HG03565 (cell line): ENCODE data around the gene VEGFD.
A peak's percentile ranks its signal among the peaks of the same experiment; 100 is the strongest.

Experiments
- ATAC-seq: cut with Tn5 transposase; IDR thresholded peaks from one replicate; pipeline ENCODE4 v1.9.1; 2021; ENCODE audit warnings: mild to moderate bottlenecking, moderate library complexity; ENCODE audit not compliant: unreplicated experiment

Gene VEGFD

DNA sequence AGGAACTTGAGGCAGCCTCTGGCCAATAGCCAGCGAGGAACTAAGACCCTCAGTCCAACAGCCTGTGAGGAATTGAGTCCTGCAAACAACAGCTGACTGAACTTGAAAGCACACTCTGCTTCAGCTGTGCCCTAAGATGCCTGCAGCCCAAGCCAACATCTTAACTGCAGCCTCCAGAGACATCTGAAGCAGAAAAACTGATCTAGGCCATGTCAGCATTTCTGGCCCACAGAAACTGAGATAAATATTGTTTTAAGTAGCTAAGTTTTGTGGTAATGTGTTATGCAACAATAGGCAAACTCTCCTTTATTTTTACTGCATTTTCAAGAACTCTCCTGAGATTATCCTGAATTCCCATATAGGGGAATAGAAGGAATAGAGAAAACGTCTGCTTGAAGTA, 24.5 kb downstream of the VEGFD start:
- no peak for ATAC-seq

DNA sequence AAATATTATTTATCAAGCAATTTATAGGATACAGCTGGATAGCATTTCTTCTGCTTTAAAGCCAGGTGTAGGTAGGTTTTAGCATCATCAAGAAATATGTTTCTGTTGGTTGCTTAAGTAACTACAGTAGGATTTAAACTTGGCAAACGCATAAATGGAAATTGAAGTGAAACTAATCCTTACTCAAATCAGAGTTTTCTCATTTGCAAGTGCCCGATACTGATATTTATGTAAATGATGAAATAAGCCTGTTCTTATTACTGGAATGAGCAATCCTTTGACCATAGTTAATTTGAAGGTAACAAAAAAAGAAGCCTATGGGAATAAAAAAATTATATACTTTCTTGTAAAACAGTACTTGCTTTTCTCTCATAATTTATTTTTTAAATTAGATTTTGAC, 25.7 kb downstream of the VEGFD start:
- ATAC-seq: no peak

- no peak for ATAC-seq
Measured at GRCh38 chrX:15356444-15356843, 27.8 kb downstream of the VEGFD start.

GRCh38 chrX:15350329-15350996, 33.8 kb downstream of the VEGFD start:
- no peak for ATAC-seq

GRCh38 chrX:15349046-15349445, 35.2 kb downstream of the VEGFD start:
- no peak for ATAC-seq

DNA sequence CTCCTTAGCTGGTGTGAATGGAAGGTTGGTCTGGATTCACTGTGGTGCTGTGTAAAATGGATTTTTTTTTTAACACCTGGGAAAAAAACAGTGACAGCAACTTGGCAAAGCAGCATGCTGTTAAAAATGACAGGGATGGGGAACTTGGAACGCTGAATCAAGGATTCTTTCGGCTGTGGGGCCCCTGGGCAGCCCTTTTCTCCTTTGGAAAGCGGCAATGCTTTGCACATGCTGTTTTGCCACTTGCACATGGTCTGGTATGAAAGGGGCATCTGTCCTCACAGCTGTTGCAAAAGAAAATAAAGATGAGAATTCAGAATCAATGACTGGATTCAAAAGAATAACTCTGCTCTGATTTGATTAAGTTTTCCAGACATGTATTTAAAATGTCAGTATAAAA, 38.2 kb downstream of the VEGFD start:
- ATAC-seq: no peak

DNA sequence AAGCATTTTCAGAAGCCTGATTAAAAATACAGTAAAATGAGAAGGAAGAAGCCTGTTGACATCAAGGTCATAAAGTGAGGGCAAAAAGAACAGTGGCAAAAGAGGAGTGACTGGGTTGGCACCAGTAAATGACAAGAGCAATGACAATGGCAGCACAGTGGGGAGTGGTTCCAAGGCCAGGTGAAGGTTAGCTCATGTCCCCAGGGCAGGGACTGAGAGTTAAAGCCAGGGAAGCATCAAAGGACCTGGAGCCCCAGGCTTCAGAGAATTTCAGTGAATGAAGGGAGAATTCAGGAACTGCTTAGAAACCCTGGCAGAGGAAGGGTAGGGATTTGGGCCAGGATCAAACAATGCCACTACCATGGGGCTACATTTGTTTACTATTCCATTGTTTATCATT, 40.1 kb downstream of the VEGFD start:
- ATAC-seq: no peak

GRCh38 chrX:15343075-15343476, 41.1 kb downstream of the VEGFD start:
- ATAC-seq: no peak

GRCh38 chrX:15340867-15341266, 43.3 kb downstream of the VEGFD start:
- no peak for ATAC-seq

- no peak for ATAC-seq
Measured at GRCh38 chrX:15336023-15336413, 48.2 kb downstream of the VEGFD start.

DNA sequence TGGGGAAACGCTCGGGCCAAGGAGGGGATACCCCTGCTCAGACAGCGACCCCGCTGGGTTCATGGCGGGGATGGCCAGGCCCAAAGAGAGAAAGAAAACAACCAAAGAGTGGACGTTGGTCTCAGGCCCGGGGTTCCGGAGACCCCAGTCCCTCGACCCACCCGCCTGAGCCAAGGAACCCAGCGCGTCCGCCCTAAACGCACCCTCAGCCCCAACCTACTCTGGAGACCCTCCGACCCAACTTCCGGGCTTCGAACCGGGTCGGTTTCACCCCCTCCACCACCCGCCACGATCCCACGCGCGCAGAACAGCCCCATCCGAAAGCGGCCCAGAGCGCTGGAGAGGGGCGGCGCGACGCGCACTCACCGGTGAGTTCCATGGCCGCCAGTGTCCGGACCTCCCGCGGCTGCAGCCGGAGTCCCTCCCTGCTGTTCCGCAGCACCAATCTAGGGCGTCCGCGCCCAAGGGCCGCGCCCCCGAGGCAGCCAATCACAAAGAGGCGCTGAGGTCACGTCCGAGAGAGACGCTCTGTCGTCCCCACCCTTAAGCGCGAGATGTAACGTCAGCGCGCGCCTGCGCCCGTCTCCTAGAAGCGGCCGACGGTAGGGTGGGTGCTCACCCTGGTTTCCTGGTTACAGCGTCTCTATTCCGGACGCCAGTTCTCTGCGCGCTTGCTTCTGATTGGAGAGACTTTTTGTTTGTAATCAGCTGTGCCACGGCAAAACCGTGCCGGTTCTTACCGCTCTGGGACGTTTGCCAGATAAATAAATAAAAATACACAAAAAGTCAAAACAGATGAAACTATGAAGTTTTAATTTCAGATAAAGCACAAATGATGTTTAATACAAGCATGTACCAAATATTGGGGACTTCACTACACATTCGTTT, 48.8 kb downstream of the VEGFD start, which contains the start of gene PIGA:
TSS of gene PIGA (minus strand) at position 389 of the 888 bp plus-strand sequence. CDS start 3,593 bp downstream, outside the sequence.
- ATAC-seq: peak; percentile 96

- ATAC-seq: no peak
Measured at GRCh38 chrX:15334561-15334960, 49.7 kb downstream of the VEGFD start.

DNA sequence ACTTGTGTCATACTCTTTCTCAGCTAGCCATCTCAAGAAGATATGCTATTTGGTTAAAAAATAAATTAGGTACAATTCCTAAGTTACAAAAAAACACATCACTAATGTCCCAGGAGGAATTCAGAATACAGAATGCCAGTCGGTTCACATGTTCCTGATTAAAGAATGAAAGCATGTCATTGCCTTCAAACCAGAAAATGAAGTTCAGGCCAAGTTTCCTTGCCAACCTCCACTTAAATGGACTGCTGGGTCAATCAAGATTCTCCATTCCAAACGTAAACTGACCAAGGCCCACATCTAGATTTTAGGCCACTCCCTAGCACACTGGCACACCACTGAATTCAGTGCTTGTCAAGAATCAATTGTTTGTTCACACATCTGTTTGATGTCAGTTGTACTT, 55.4 kb downstream of the VEGFD start:
- ATAC-seq: no peak

- ATAC-seq: no peak
Measured at GRCh38 chrX:15328131-15328530, 56.1 kb downstream of the VEGFD start.

GRCh38 chrX:15322472-15322871, 61.7 kb downstream of the VEGFD start:
- ATAC-seq: no peak

GRCh38 chrX:15322072-15322471, 62.1 kb downstream of the VEGFD start:
- ATAC-seq: no peak

DNA sequence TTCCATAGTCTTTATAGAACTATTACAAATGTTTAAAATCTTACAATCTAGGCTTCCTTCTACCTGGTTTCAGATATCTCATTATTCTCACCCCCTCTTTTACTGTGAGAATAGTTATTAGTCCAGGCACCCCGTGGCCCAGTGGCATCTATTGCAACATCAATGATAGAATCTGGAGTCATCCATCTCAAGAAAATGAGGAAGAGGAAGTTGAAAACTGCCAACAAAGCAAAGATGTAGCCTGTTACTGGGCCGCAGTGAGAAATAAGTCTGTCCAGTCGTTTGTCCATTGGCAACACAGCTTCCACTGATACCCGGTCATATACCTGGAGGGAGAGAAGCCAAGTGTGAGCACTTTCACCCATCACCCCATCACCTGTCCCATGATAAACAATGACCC, 62.8 kb downstream of the VEGFD start:
- ATAC-seq: no peak

DNA sequence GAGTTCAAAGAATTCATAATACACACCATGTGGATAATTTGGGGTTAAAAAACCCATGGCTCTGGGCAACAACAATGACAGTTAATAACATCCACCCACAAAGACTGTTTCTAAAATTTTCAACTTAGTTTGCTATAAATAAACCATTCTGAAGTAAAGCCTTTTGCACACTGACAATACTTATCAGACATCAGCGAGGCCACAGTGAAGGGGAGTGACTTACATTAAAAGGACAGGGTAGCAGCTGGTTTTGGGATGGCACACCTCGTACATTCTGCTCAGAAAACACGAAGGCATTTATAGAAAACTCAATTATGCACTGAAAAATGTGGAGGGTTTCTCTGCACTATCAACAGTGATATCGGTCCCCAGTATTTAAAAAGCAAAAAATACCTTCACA, 63.9 kb downstream of the VEGFD start:
- ATAC-seq: no peak

DNA sequence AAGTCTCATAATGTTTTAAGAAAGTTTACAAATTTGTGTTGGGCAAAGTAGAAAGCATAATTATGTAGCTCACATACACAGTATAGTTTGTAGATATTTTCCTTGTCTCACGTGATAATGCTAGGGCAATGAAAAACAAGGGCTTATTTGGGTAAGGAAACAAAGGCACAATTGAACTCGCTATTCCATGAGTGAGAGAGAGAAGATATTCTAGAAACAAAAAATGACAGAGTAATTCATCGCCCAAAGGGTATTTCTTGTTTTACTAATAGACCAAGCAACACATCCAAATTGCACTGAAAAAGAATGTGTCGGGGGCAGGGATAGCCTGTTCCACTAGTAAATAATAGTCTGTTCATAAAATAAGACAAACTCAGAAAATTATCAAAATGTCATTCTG, 65.1 kb downstream of the VEGFD start:
- ATAC-seq: no peak

- ATAC-seq: no peak
Measured at GRCh38 chrX:15315509-15315908, 68.7 kb downstream of the VEGFD start, which contains the start of gene ASB11. Gene ASB11, minus strand, starts transcription at chrX:15315640. Its CDS starts 35 bp downstream, at chrX:15315605.

- no peak for ATAC-seq
Measured at GRCh38 chrX:15314472-15314871, 69.7 kb downstream of the VEGFD start.

GRCh38 chrX:15311119-15311518, 73.1 kb downstream of the VEGFD start:
- ATAC-seq: no peak
